Measurements from ENCODE around the gene DPF1.

DNA sequence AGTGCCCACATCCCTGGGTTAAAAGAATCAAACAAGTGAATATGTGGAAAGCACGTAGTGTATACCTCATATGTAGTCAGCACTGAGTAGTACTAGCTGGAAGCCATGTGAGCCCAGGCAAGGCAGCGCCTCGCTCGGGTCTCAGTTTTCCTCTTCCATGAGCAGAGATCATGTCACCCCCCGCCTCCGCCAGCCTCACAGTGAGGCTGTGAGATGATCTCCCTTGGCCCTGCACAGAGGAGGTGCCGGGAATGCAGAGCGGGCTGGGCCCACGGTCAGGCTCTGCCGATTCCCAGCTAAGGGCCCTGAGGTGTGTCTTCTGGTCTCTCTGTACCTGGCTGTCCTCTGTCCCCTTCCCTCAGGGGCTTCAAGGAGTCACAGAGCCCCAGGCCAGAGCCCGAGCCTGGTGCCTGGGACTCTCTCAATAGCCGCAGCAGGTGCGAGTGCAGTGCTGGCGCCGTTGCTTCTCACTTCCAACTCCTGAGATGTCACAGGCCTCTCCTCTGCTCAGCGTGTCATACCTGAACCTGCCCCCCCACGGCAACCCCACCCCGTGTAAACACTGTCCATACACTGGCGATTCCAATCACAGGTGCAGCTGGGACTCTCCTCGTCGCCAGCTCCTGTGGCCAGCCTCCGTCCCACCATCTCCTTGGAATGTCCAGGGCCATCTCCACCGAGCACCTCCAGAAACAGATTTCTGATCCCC, 26.9 kb downstream of the DPF1 start:
- TF ChIP-seq, protein P1, sequence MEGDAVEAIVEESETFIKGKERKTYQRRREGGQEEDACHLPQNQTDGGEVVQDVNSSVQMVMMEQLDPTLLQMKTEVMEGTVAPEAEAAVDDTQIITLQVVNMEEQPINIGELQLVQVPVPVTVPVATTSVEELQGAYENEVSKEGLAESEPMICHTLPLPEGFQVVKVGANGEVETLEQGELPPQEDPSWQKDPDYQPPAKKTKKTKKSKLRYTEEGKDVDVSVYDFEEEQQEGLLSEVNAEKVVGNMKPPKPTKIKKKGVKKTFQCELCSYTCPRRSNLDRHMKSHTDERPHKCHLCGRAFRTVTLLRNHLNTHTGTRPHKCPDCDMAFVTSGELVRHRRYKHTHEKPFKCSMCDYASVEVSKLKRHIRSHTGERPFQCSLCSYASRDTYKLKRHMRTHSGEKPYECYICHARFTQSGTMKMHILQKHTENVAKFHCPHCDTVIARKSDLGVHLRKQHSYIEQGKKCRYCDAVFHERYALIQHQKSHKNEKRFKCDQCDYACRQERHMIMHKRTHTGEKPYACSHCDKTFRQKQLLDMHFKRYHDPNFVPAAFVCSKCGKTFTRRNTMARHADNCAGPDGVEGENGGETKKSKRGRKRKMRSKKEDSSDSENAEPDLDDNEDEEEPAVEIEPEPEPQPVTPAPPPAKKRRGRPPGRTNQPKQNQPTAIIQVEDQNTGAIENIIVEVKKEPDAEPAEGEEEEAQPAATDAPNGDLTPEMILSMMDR (IDR thresholded peaks at IDR 0.05): no peak
- TF ChIP-seq, protein P2, sequence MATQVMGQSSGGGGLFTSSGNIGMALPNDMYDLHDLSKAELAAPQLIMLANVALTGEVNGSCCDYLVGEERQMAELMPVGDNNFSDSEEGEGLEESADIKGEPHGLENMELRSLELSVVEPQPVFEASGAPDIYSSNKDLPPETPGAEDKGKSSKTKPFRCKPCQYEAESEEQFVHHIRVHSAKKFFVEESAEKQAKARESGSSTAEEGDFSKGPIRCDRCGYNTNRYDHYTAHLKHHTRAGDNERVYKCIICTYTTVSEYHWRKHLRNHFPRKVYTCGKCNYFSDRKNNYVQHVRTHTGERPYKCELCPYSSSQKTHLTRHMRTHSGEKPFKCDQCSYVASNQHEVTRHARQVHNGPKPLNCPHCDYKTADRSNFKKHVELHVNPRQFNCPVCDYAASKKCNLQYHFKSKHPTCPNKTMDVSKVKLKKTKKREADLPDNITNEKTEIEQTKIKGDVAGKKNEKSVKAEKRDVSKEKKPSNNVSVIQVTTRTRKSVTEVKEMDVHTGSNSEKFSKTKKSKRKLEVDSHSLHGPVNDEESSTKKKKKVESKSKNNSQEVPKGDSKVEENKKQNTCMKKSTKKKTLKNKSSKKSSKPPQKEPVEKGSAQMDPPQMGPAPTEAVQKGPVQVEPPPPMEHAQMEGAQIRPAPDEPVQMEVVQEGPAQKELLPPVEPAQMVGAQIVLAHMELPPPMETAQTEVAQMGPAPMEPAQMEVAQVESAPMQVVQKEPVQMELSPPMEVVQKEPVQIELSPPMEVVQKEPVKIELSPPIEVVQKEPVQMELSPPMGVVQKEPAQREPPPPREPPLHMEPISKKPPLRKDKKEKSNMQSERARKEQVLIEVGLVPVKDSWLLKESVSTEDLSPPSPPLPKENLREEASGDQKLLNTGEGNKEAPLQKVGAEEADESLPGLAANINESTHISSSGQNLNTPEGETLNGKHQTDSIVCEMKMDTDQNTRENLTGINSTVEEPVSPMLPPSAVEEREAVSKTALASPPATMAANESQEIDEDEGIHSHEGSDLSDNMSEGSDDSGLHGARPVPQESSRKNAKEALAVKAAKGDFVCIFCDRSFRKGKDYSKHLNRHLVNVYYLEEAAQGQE (IDR thresholded peaks at IDR 0.05; ENCODE audit: insufficient read depth in 1 of 2, low read depth in 2 of 2, low read length in 1 of 2): no peak
- TF ChIP-seq SIN3A (IDR thresholded peaks at IDR 0.05; ENCODE audit: borderline replicate concordance, insufficient read depth, low read depth, low read length): no peak

All from Panc1 (cell line).